Activated naive CD4-positive, alpha-beta T cell treated with anti-CD3 and anti-CD28 coated beads, Interleukin-2, amount 50 U/mL, for 72 hours (primary cell): ENCODE results near the gene SRGAP1. TPM values are rescaled to one million over a fixed set of nuclear protein-coding genes. Genes with fewer than 3 reads are reported as not detected.
"Not testable (repeated sequence)": the region's sequence is repeated elsewhere in the genome, so short reads cannot be mapped to it uniquely, and the experiment has no call there.

Experiments
- ATAC-seq, 2 donors: fragments of 150-1000 bp; cut with Tn5 transposase; 2 replicates each; pipeline ENCODE4 v1.10.0; 2021; ENCODE audit warnings: mild to moderate bottlenecking in 2 of 2, moderate library complexity in 2 of 2
- DNase-seq, 2 donors: peaks; one replicate each; pipeline ENCODE4 v3.0.0; 2021 to 2022; ENCODE audit warnings: low spot score in 2 of 2
- H3K27ac Mint-ChIP-seq, 2 donors: one replicate each; pipeline ENCODE4 v1.8.0; 2022; ENCODE audit warnings: mild to moderate bottlenecking in 2 of 2, mixed read lengths in 2 of 2
- H3K36me3 Mint-ChIP-seq, 2 donors: one replicate each; pipeline ENCODE4 v1.8.0; 2022; ENCODE audit warnings: mixed read lengths in 2 of 2
- H3K9me3 Mint-ChIP-seq, 2 donors: one replicate each; pipeline ENCODE4 v1.8.0; 2022; ENCODE audit warnings: mixed read lengths in 2 of 2
- total RNA-seq, 2 donors: library from RNA; stranded (reverse); gene quantifications; one replicate each; pipeline ENCODE4 v1.2.3, GENCODE V29; 2022

The SRGAP1 gene
- total RNA-seq, 2 donors from 2014 or later = 0.25 TPM; not detected in 1

DNA sequence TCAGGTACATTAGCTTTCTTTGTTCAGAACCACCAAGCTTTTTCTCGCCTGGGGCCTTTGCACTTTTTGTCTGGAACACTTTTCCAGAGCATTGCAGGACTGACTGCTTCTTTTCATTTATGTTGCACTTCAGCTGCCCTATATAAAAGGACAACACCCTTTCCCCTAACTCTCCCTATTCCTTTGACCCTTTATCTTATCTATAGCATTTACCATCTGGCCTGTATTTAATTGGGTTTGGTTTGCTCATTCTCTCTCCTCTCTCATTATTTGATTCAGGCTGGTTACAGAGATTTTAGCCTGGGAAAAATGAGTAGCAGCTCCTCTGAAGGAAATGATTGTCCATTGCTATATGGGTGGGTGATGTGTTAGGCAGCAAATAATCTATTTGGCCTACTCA lies 212.2 kb downstream of the SRGAP1 start:
- DNase-seq = no peak
- ATAC-seq = no peak
- Mint-ChIP-seq H3K36me3 (no peaks in the 10 kb centered on the region), H3K9me3 (no peaks in the 10 kb centered on the region), H3K27ac (no peak overlapping the region)

DNA sequence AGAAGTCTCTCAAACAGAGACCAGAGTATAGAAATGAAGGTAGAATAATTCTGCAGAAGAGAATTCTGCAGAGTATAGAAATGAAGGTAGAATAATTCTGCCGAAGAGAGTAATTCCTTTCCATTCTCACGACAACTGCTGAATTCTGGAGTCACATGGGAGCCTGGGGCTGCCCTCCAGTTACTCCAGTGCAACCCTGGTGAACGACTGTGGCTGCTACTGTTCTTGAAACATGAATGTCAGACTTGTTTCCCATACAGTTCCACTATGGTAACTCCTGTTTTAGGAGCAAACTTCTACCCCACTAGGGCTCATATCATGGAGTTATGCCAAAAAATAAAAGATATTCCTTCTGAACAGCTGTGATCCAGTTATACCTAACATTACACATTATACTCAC lies 213.2 kb downstream of the SRGAP1 start:
- Mint-ChIP-seq H3K27ac (no peak overlapping the region), H3K36me3 (no peaks in the 10 kb centered on the region), H3K9me3 (no peaks in the 10 kb centered on the region)
- ATAC-seq = no peak
- DNase-seq = no peak

DNA sequence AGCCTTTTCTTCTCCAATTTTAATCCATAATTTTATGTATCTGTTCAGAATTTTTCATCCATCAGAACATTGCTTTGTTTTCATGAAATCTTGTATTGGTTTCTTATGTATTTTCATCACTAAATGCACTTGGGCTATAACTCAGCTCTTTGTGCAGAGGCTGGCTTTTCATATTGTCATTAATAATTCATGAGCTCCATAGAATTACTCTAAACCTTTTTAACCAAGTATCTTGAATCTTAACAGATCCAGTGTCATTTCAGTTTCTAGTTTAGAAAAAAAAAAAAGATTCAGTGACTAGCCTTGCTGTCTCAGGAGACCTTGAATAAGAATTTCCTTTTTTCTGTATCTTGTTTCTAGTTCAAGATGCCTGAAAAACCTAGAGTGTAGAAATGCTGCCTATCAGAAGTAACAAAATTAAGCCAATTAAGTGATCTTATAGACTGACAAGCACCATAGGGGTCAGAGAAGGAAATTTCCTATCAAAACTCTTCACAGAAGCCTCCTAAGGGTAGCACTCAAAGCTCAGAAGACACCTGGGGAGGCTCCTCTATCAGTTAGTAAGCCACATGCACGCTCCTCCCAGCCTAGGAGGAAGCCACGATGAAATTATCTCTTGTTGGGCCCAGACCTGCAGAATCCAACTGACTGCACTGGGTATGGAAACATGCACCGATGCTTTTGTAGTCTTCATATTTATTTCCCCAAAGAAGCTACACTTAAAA lies 214.2 kb downstream of the SRGAP1 start:
- H3K27ac Mint-ChIP-seq = no peak overlapping the region
- ATAC-seq (no peak), DNase-seq (no peak)
- no peaks in the 10 kb centered on the region for H3K36me3 Mint-ChIP-seq
- no peaks in the 10 kb centered on the region for H3K9me3 Mint-ChIP-seq

DNA sequence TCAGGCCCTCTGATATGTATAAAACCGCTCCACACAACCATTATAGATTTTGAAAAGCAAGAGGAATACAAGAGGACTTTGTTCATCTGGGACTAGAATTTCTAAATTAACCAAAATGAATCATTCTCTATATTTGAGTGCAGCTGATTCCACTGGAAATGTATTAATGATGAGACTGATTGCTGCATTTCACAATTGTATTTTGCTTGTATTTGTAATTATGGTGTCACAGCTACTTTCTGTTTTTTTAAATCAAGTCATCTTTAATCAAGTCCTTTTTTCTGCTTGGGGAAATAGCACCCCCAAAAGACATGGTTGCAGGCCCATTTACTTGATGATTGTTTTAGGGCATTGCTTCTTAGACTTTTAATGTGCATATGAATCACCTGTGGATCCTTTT lies 215.2 kb downstream of the SRGAP1 start:
- no peak for ATAC-seq
- Mint-ChIP-seq H3K9me3 (no peaks in the 10 kb centered on the region), H3K27ac (no peak overlapping the region), H3K36me3 (no peaks in the 10 kb centered on the region)
- no peak for DNase-seq

DNA sequence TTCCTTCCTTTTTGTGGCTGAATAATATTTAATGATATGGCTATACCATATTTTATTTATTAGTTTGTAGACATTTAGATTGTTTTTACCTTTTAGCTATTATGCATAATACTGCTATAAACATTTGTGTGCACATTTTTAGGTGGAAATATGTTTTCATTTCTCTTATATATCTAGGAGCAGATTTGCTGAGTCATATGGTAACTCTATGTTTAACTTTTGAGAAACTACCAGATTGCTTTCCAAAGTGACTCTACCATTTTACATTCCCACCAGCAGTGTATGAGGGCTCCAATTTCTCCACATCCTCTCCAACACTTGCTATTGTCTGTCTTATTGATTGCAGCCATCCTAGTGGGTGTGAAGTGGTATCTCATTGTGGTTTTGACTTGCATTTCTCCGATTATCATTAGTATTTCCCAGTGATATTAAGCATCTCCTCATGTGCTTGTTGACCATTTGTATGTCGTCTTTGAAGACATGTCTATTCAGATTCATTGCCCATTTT lies 217.4 kb downstream of the SRGAP1 start:
- Mint-ChIP-seq H3K27ac (no peak overlapping the region), H3K9me3 (no peaks in the 10 kb centered on the region)
- no peak for DNase-seq

DNA sequence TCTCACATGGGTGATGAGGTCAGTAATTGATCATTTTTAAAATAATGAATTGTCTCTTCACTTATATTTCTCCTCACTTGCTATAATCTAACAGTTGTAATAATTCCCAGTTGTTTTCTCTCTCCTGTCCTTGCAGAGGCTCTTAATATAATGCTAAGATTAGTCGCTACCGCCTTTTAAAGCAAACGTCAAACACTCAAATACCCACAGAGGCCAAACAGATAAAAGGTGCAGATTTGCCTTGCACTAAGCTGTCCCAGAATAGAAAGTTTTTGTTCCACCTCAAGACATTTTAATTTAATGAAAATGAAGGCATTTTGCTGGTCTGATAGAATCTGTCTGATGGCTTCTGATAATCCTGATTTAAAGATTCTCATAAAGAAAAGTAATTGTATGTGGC lies 218.6 kb downstream of the SRGAP1 start:
- no peaks in the 10 kb centered on the region for H3K9me3 Mint-ChIP-seq
- no peaks in the 10 kb centered on the region for H3K36me3 Mint-ChIP-seq
- no peak for DNase-seq
- ATAC-seq = no peak
- no peak overlapping the region for H3K27ac Mint-ChIP-seq

More for the DNA sequence above, 217.4 kb downstream of the SRGAP1 start:
- no peak for ATAC-seq
- no peaks in the 10 kb centered on the region for H3K36me3 Mint-ChIP-seq

DNA sequence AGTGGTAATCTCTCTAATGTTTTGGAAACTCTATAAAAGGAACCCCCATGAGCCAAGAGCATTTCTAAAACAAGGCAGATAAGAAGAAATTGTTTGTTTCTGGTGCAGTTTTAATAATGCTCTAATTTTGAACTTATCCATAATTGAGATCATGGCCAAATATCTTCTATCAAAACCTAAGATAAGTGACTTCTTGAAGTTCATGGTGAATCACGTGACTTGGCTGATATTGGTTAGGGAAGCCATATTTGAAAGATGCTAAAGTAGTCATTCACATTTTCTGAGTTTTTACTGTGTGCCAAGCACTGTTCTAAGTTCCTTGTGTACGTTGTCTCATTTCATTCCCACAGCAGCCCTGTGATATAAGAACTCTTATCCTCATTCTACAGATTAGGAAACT lies 219.7 kb downstream of the SRGAP1 start:
- H3K9me3 Mint-ChIP-seq = no peaks in the 10 kb centered on the region
- ATAC-seq (no peak), DNase-seq (no peak)
- H3K36me3 Mint-ChIP-seq = no peaks in the 10 kb centered on the region
- H3K27ac Mint-ChIP-seq = no peak overlapping the region

DNA sequence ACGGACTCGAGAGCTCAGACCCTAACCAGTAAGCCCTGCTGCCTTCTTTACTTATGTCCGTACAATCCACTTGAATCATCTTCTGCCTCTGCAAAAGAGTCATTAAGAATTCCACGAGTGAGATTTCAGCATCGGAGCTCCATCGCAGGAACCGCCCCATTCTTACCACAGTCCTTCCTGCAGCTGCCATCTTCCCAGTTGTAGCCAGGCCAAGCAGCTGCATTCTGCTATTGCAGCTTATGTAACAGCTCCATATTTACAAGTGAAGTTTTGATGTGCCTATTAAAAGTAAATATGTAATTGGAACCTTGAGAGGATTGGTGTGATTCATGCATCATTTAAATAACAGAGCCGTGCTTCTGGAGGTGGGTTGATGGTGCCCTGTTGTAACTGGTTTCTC lies 220.2 kb downstream of the SRGAP1 start:
- no peak for ATAC-seq
- H3K9me3 Mint-ChIP-seq = no peaks in the 10 kb centered on the region
- no peak overlapping the region for H3K27ac Mint-ChIP-seq
- no peak for DNase-seq
- H3K36me3 Mint-ChIP-seq = no peaks in the 10 kb centered on the region

DNA sequence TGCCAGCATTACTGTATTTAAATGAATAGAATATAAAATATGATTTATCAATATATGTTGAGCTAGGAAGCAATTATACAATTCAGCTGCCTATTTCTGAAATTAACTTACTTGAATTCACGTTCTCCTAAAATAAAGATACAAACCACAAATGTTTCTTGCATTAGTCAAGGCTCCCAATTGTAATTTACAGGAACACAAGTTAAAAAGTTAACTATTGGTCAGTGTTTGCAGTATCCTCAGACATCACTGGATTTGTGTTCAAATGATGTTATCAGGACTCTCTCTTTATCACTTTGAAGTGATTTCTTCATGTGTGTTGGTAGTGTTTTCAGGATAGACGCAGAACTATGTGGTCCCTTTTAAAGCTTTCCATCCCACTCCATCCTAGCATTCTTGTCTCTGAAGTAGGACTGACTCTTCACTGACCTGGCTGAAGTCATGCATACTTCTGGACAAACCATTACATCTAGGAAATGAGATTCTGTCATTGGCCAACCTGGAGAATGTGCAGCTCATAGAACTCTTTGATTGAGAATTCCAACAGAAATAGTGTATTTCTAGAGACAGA lies 221.5 kb downstream of the SRGAP1 start:
- H3K27ac Mint-ChIP-seq = no peak overlapping the region
- no peaks in the 10 kb centered on the region for H3K36me3 Mint-ChIP-seq
- no peak for ATAC-seq
- DNase-seq = no peak
- no peaks in the 10 kb centered on the region for H3K9me3 Mint-ChIP-seq

DNA sequence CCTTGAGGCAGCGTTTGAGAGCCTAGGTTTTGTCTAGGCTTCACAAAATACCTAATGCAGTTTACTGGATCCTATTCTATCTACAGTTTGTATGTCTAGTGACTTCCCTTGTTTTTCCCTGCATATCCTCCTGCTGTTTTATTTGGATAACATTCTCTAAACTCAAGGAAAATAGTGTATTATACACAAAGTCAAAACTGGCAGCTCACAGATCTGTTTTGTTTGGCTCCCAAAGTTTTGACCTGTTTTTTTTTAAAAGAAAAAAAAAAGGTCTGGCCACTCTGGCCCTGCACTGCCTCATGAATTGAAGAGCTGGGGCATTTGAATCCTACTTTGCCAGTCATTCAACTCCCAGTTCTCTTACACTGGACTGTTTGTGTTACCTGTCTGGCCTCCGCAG lies 222.3 kb downstream of the SRGAP1 start:
- Mint-ChIP-seq H3K9me3 (no peaks in the 10 kb centered on the region), H3K27ac (no peak overlapping the region), H3K36me3 (no peaks in the 10 kb centered on the region)
- ATAC-seq (no peak), DNase-seq (no peak)

DNA sequence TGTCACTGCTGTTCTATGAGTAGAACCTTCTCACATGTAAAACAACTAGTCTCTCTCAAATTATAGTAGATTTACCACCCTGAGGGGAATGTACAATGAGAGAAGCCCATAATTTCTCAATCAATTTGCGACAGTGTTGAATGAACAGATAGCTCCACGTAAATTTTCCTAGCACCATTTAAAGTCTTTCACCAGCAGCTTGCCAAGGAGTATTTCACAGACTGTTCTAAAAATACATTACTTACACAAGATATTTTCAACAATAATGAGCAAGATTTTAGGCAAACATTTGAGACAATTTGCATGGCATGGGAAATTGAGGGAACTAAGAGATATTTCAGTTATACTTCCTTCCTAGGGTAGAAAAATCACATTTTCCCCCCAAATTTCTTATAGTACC lies 226.0 kb downstream of the SRGAP1 start:
- ATAC-seq = no peak
- Mint-ChIP-seq H3K27ac (no peak overlapping the region), H3K9me3 (peaks cover 0 to 4% of the 10 kb centered on the region in 2 donors), H3K36me3 (no peaks in the 10 kb centered on the region)
- DNase-seq = no peak

DNA sequence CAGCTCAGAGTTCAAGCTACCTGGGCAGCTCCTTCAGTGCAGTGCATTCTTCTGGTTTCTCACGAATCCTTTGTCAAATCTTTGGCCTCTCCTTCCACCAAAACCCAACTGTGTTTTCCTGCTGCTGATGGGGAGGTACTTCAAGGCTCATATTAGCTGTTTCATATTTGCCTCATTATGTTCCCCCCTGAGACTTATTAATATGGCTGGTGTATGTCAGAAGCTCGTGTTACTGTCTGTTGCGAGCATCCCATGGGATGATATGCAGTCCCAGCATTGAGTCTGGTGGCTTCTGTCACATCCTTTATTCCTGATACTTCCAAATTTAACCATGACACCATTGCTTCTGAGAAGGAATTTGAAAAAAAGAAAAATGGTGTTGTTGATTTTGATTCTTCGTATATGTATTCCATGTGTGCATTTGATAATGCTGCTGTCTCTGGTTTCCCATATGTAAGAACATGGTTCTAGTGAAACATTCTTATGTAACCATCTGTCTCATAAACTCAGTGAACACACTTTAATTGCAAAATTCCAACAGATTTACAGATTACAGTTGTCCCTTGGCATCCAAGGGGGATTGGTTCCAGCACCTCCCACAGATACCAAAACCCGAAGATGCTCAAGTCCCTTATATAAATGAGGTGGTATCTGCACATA lies 228.5 kb downstream of the SRGAP1 start:
- ATAC-seq = no peak
- Mint-ChIP-seq H3K36me3 (no peaks in the 10 kb centered on the region), H3K9me3 (peaks cover 4 to 6% of the 10 kb centered on the region in 2 donors), H3K27ac (no peak overlapping the region)
- DNase-seq = no peak

DNA sequence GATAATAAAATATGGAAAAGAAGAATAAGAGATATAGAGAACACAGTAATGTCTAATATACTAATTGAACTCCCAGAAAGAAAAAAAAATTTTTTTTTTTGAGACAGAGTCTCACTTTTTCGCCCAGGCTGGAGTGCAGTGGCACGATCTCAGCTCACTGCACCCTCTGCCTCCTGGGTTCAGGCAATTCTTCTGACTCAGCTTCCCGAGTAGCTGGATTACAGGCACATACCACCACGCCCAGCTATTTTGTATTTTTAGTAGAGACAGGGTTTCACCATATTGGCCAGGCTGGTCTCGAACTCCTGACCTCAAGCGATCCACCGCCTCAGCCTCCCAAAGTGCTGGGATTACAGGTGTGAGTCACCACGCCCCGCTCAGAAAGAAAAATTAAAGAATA lies 232.1 kb downstream of the SRGAP1 start:
- not testable (repeated sequence) for H3K9me3 Mint-ChIP-seq, DNase-seq, H3K27ac Mint-ChIP-seq, ATAC-seq, H3K36me3 Mint-ChIP-seq

DNA sequence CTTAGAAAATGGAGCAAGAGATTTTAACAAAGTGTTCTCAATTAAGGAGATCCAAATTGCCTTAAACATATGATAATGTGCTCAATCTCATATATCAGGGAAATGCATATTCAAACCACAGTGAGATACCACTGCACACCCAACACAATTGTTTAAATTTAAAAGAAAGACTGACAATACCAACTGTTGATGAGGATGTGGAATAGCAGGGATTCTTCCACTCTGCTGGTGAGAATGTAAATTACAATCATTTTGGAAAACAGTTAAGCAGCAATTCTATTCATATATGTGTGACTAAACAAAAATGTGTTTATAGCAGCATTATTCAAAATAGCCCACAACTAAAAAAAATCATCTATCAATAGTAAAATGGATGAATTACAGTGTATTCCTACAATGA lies 233.4 kb downstream of the SRGAP1 start:
- DNase-seq (no peak), ATAC-seq (no peak)
- peaks cover 4 to 6% of the 10 kb centered on the region in 2 donors for H3K9me3 Mint-ChIP-seq
- H3K36me3 Mint-ChIP-seq = no peaks in the 10 kb centered on the region
- no peak overlapping the region for H3K27ac Mint-ChIP-seq

DNA sequence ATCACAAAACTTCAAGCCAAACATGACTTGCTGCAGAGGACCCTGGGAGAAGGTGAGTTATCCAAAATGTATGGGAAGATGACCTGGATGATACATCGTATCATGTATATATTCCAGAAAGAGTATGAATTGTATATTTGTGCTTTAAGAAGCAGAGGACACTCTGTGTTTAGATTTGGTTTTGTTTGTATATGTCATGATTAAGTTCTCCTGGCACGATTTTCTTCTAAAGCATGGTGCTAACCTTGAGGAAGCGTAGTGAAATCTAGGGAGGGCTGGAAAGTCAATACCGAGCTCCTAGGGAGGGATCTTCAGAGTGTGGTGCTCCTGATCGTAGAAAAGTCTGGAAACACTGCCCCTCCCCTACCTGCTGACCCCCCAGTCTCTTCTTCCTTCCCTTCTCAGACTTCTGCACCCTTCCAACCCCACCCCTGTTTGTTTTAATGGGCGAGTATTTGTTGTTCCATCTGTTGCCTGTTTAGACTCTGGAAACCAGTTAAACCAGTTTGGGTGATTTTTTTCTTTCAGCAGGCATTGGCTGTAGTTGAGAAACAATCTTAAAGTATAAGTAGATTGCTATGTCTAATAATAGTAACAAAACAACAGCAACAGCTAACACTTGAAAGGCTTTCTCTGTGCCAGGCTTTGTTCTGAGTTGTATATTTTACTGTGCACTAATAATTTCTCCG lies 236.0 kb downstream of the SRGAP1 start:
- no peak overlapping the region for H3K27ac Mint-ChIP-seq
- H3K9me3 Mint-ChIP-seq = peaks cover 0 to 6% of the 10 kb centered on the region in 2 donors
- no peaks in the 10 kb centered on the region for H3K36me3 Mint-ChIP-seq
- DNase-seq (no peak), ATAC-seq (no peak)

DNA sequence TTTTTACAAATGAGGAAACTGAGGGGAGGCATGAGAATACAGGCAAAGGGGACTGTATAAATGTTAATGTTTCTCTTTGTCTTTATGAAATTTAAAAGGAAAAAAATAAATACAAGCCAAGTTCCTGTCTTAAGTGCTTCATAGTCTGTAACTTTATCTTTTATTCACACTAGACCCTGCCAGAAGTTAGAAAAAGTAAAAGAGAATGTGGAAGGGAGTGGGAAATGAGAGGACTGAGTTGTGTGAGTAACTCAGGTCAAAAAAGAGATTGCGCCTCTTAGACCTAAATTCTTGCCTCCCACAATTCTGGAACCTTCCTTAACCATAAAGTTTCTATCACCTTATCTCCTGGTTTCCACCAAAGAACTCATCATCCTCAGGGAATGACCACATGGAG lies 236.5 kb downstream of the SRGAP1 start:
- ATAC-seq (no peak), DNase-seq (no peak)
- Mint-ChIP-seq H3K9me3 (peaks cover 0 to 3% of the 10 kb centered on the region in 2 donors), H3K36me3 (no peaks in the 10 kb centered on the region), H3K27ac (no peak overlapping the region)

DNA sequence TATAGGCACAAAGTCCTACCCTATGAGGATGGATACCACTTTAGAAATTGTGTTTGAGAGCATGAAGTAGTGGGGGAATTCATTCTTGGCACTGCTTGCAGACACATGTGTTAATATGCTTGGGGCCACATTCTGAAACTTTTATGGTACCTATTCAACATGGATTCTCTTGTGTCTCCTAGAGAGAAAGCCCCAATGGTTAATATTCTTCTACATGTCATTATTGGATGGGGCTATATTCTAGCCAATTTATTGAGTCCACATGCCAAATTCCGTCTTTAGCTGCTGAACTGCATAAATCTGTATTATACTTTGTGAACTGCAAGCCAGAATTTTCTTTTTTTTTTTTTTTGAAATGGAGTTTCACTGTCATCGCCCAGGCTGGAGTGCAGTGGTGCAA lies 237.6 kb downstream of the SRGAP1 start:
- Mint-ChIP-seq H3K9me3 (no peaks in the 10 kb centered on the region), H3K27ac (no peak overlapping the region), H3K36me3 (no peaks in the 10 kb centered on the region)
- DNase-seq (no peak), ATAC-seq (no peak)
